Endothelial cell of umbilical vein (primary cell): ENCODE measurements around the gene TTC4. TPM values are rescaled to one million over a fixed set of nuclear protein-coding genes. Genes with fewer than 3 reads are reported as not detected.

Experiments
- BruUV-seq: library from RNA; stranded (reverse); fragments of 400-500 nt; replicated peaks from 2 replicates; lab custom pipeline; 2021; lab: Mats Ljungman, UMichigan
- CTCF ChIA-PET: fragments of 300-600, 350-600 bp; sonication (Branson Sonifier 250); formaldehyde crosslinking; loops from one replicate; lab custom pipeline; 2021; ENCODE audit warnings: antibody characterized with exemption, inconsistent platforms; lab: Charles Lee
- POLR2A ChIA-PET: fragments of 300-600, 350-600 bp; sonication (Branson Sonifier 250); formaldehyde crosslinking; loops from one replicate; lab custom pipeline; 2021; ENCODE audit warnings: antibody characterized with exemption, inconsistent platforms; lab: Charles Lee
- DNase-seq: peaks from one replicate; pipeline ENCODE4 v3.0.0-alpha.2; 2011; ENCODE audit warnings: low read depth, low spot score
- FAIRE-seq: peaks from 2 replicates; lab custom pipeline; 2011; peaks lifted over from hg19 to GRCh38; lab: Jason Lieb, UNC
- H2AFZ ChIP-seq: 2 replicates; pipeline ENCODE4 v1.6.0; 2012; ENCODE audit warnings: low read depth, low read length, control low read depth, inconsistent platforms
- H3K27ac ChIP-seq: 2 replicates; pipeline ENCODE4 v1.5.1; 2011; ENCODE audit warnings: low read depth, mild to moderate bottlenecking, control low read depth, low read length, moderate library complexity; ENCODE audit not compliant: insufficient read depth
- H3K27me3 ChIP-seq, 2 experiments: 2 replicates each; pipeline versions ENCODE4 v1.6.0 to v1.6.1; 2011; ENCODE audit warnings: low read length in 2 of 2, mixed read lengths in 1 of 2; ENCODE audit not compliant: control insufficient read depth in 2 of 2, insufficient read depth in 2 of 2
- H3K36me3 ChIP-seq, 2 experiments: 2 replicates in 1 of 2; 3 replicates in 1 of 2; pipeline ENCODE4 v1.5.1; 2011; ENCODE audit warnings: low read length in 2 of 2, mild to moderate bottlenecking in 1 of 2, moderate library complexity in 1 of 2; ENCODE audit not compliant: control insufficient read depth in 2 of 2, insufficient read depth in 2 of 2; ENCODE audit errors: extremely low read depth in 1 of 2
- H3K4me1 ChIP-seq: 3 replicates; pipeline ENCODE4 v1.5.1; 2011; ENCODE audit warnings: mild to moderate bottlenecking, low read length; ENCODE audit not compliant: control insufficient read depth, insufficient read depth; ENCODE audit errors: extremely low read depth
- H3K4me2 ChIP-seq: 2 replicates; pipeline ENCODE4 v1.6.1; 2011; ENCODE audit warnings: low read length, control low read depth, mixed read lengths; ENCODE audit not compliant: insufficient read depth
- H3K4me3 ChIP-seq, 3 experiments: fragments of 200-600 bp in 1 of 3; sonication (generic), shearing (Covaris generic) in 1 of 3; replicated peaks in 1 of 3; 2 replicates each; pipeline ENCODE4 v1.5.1; 2011 to 2016; ENCODE audit warnings: control low read depth in 3 of 3, low read length in 3 of 3, mild to moderate bottlenecking in 2 of 3, inconsistent platforms in 1 of 3, low read depth in 1 of 3, moderate library complexity in 1 of 3; ENCODE audit not compliant: insufficient read depth in 1 of 3
- H3K79me2 ChIP-seq: 2 replicates; pipeline ENCODE4 v1.6.0; 2012; ENCODE audit warnings: low read length, inconsistent platforms; ENCODE audit not compliant: control insufficient read depth, insufficient read depth
- H3K9ac ChIP-seq: replicated peaks from 2 replicates; pipeline ENCODE3; 2011; ENCODE audit warnings: low read length, control low read depth; ENCODE audit not compliant: insufficient read depth; ENCODE audit errors: extremely low read depth
- H3K9me1 ChIP-seq: replicated peaks from 3 replicates; pipeline ENCODE4 v1.6.0; 2011; ENCODE audit warnings: mild to moderate bottlenecking, low read length; ENCODE audit not compliant: control insufficient read depth, insufficient read depth; ENCODE audit errors: extremely low read depth
- H3K9me3 ChIP-seq: replicated peaks from 2 replicates; pipeline ENCODE4 v1.5.1; 2012; ENCODE audit warnings: low read length, inconsistent platforms; ENCODE audit not compliant: control insufficient read depth, insufficient read depth
- H4K20me1 ChIP-seq: replicated peaks from 2 replicates; pipeline ENCODE3; 2011; ENCODE audit warnings: mild to moderate bottlenecking, low read length; ENCODE audit not compliant: control insufficient read depth, insufficient read depth; ENCODE audit errors: extremely low read depth
- CTCF ChIP-seq, 2 donors: IDR thresholded peaks; 1 replicate in 1 of 2; 2 replicates in 1 of 2; pipeline ENCODE4 v1.5.1; 2011; ENCODE audit warnings: low read length in 2 of 2, mild to moderate bottlenecking in 2 of 2, moderate library complexity in 2 of 2, control low read depth in 1 of 2, inconsistent platforms in 1 of 2, low read depth in 1 of 2; ENCODE audit not compliant: insufficient read depth in 1 of 2; ENCODE audit errors: extremely low read depth in 1 of 2
- FOS ChIP-seq: IDR thresholded peaks from 2 replicates; pipeline ENCODE4 v1.6.1; 2011; ENCODE audit warnings: mild to moderate bottlenecking, low read length, moderate library complexity, borderline replicate concordance; ENCODE audit not compliant: insufficient read depth
- dilution Hi-C: fragments of 300-500 bp; cut with MboI; formaldehyde crosslinking; loops from one replicate; pipeline ENCODE4 v1.15.0; 2019; ENCODE audit warnings: low sequenced_read_pairs; ENCODE audit not compliant: extremely low pct_ligation_motif_present
- intact Hi-C: fragments of 100-400 bp; cut with micrococcal nuclease; formaldehyde crosslinking; loops from one replicate; pipeline ENCODE4 v1.10.0; 2022
- polyA plus RNA-seq, 4 experiments: library from polyadenylated mRNA; depleted of rRNA in 3 of 4; stranded (reverse) in 3 of 4; unstranded in 1 of 4; fragments of >200 nt; gene quantifications; 2 replicates each; pipeline versions ENCODE4 v1.2.1 to v1.2.3, GENCODE V29; 2011 to 2012; ENCODE audit warnings: missing spikeins in 1 of 4
- total RNA-seq: library from RNA; stranded (reverse); gene quantifications from 2 replicates; pipeline ENCODE4 v1.2.3, GENCODE V29; 2021
- TF ChIP-seq, protein P1 (sequence below): IDR thresholded peaks from 2 replicates; pipeline ENCODE4 v1.6.1; 2011; ENCODE audit not compliant: insufficient read depth, insufficient read length

The TTC4 gene
- total and polyA plus RNA-seq, 2 donors (not counting 3 experiments of a cell fraction or from before 2014, with no cell fraction given) = 19.2 to 28.8 TPM

GRCh38 chr1:54763816-54764132 is 48.1 kb downstream of the TTC4 start:
- FAIRE-seq (peak; percentile 8), DNase-seq (no peak)
- Histone ChIP-seq H3K27me3 (peaks cover 0 to 4% of the 10 kb centered on the region in 2 experiments), H2AFZ (peak overlapping the region; percentile 50), H3K27ac (peak overlapping the region; percentile 68), H3K9me3 (no peaks in the 10 kb centered on the region), H3K4me1 (peaks cover 5% of the 10 kb centered on the region), H3K4me3 (peak overlapping the region; percentile 10 to 90 (median 88)), H4K20me1 (no peaks in the 10 kb centered on the region), H3K79me2 (no peaks in the 10 kb centered on the region), H3K36me3 (peaks cover 0 to under 1% of the 10 kb centered on the region in 2 experiments), H3K9ac (peak overlapping the region; percentile 93), H3K9me1 (no peaks in the 10 kb centered on the region), H3K4me2 (peak overlapping the region; percentile 86)
- TF ChIP-seq, protein P1, sequence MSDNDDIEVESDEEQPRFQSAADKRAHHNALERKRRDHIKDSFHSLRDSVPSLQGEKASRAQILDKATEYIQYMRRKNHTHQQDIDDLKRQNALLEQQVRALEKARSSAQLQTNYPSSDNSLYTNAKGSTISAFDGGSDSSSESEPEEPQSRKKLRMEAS = no peak
- no peak for TF ChIP-seq CTCF (IDR thresholded peaks at IDR 0.05; ENCODE audit: extremely low read depth in 1 of 2, insufficient read depth in 1 of 2, low read depth in 1 of 2, low read length in 2 of 2)
- no peak for TF ChIP-seq FOS
- POLR2A ChIA-PET = no interaction called here
- BruUV-seq = TSS peak; percentile 90
- intact Hi-C loops = loop anchor here (1.0 to 10.0 kb wide), 4 partner anchors 48 to 429 kb away; partner anchors contain the start of genes DHCR24 and TTC4
- dilution Hi-C loops = no loop called here
- CTCF ChIA-PET = no interaction called here
